GM21576 (cell line): ENCODE data around the gene PANX2.

Experiments
- ATAC-seq: cut with Tn5 transposase; IDR thresholded peaks from one replicate; pipeline ENCODE4 v1.9.1; 2021; ENCODE audit warnings: mild to moderate bottlenecking, moderate library complexity; ENCODE audit not compliant: unreplicated experiment

Gene PANX2

DNA sequence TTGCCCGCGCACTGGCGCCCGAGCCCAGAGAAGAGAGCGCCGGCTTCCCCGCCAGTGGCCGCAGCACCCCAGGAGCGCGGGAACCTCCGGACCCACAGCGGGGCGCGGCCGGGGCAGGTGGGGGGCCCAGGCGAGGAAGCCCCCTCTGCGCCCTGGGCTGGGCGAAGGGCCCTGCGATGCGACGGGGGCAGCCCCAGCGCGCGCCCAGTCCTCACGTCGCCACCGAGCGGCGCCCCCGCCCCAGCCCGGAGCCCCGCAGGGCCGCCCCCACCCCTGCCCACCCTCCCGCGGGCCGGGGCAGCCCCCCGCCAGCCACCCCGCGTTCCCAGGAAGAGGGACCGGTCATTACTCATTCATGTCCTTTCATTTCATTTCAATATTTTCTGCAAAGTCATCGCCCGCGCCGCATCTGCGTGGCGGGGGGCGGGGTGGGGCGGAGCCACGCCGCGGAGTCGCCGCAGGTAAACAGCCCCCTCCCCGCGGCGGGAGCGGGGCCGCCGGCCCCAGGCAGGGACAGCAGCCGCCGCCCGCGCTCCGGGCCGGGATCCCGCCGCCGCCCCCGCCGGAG, 673 bp upstream of the PANX2 start:
- no peak for ATAC-seq

GRCh38 chr22:50171319-50171964, 911 bp downstream of the PANX2 start:
- no peak for ATAC-seq

DNA sequence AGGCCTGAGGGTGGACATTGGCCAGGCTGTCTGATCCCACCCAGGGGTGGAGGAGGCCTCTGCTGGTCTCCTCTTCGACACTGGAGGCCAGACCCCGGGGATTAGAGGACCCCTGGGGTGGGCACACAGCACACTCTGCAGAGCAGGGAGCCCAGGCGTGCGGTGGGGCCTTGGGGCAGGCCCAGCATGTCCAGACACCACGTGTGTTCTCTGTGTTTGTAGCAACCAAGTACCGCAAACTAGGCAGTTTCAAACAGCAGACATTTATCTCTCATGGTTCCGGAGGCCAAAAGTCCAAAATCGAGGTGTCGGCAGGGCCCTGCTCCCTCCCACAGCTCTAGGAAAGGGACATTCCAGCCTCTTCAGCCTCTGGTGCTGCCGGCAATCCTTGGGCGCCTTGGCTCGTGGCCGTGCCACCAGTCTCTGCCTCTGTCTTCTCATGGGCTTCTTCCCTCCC, 1.5 kb downstream of the PANX2 start:
- ATAC-seq, result no peak

GRCh38 chr22:50173311-50173982, 2.9 kb downstream of the PANX2 start:
- no peak for ATAC-seq

DNA sequence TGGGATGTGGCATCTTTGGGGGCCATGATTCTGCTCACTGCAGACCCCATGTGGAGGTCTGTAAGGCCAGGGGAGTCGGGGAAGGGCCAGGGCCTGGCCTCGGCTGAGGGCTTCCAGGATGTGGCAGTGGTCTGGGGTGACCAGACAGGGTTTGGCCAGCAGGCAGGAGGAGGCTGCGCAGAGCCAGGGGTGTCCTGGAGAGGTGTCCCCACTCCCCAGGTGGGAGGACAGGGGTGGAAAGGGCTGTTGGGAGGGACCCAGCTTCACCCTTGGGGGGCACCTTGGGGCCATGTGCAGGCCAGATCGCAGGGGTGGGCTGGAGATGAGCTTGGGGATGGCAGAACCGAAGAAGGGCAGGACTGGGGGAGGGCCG, 3.4 kb downstream of the PANX2 start:
- no peak for ATAC-seq

DNA sequence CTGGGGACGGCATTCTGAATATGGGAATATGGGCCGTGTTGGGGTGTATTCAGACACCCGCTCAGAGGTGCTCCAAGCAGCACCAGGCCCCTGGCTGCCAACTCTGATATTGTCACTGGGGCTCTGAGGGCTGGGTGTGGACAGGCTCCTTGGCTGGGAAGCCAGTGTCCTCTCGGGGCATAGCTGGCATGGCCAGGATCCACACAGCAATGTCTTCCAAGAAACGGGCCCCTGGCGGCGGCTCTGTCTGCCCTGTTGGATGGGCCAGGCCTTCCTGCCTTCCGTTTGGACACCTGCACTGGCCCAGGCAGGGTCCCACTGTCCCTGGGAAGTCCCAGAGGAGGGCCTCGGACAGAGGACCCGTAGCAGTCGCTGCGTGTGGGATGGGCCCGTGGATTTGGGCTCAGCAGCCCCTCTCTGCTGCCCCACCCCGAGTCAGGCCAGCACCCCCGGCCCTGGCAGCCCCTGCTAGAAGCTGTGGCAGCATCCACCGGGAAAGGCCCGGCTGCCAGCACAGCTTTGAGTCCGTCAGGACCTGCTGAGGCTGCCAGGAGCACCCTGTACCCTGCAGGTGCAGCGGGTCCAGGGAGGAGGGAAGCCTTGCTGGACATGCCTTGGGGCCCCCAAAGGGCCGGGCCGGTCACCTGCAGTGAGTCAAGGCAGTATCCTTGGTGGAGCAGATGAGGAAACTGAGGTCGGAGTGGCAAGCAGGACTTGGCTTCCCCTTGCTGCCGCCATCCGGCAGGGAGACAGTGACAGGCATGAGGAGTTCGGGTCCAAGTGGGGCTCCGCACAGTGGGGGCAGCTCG, 4.1 kb downstream of the PANX2 start:
- no peak for ATAC-seq

GRCh38 chr22:50175191-50175461, 4.6 kb downstream of the PANX2 start:
- no peak for ATAC-seq

- no peak for ATAC-seq
These were observed 5.7 kb downstream of the PANX2 start for GRCh38 chr22:50175921-50176849.

- no peak for ATAC-seq
These were observed 6.5 kb downstream of the PANX2 start for GRCh38 chr22:50176850-50177536.

GRCh38 chr22:50177537-50178470, 7.3 kb downstream of the PANX2 start:
- no peak for ATAC-seq

DNA sequence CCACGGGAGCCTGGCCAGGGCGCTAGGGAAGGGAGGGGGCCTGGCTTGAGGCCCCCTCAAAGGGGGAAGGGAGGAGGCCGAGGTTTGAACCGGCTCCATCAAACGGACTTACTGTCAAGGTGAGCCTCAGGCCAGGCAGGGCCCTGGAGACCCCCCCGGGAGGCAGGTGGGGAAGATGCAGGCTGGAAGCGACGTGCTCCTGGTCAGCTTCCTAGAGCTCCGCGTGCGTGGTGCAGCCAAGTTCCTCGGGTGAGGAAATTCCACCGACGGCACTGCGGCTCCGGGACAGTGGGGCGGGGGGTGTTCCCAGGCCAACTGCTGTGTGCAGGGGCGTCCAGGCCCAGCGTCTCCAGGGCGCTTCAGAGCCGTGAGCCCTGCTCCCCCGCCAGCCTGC, 7.9 kb downstream of the PANX2 start:
- ATAC-seq, result no peak

DNA sequence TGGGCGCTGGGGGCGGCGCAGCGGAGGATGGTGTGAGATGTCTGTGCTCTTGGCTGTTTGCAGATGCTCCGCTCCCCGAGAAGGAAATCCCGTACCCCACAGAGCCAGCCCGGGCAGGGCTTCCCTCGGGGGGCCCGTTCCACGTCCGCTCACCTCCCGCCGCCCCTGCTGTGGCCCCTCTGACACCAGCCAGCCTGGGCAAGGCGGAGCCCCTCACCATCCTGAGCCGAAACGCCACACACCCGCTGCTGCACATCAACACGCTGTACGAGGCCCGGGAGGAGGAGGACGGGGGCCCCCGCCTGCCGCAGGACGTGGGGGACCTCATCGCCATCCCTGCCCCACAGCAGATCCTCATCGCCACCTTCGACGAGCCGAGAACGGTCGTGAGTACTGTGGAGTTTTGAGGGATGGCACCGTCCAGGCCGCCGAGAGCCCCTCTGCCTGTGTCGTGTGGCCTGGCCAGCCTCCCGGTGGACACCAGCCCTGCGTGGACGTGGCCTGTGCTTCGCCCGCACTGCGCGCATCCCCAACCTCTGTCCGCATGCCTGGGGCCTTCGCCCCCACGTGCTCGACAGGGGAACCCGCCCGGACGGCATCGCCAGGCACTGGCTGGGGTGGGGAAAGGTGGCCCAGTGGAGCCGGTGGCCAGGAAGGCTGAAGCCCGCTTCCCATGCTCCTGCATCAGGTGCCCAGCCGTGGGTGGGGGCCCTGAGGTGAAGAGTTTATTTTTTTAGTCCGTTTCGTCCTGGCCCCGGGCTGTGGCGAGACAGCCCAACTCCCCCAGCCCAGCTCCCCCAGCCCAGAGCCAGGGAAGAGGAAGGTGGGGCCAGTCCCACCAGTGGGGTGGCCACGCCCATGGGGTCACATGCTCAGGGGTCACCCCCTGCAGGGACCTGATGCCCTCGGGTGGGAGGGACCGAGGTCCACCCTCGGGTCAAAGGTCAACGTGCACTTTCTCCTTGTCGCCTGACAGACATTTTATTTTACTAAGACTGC, 8.6 kb downstream of the PANX2 start:
- no peak for ATAC-seq

DNA sequence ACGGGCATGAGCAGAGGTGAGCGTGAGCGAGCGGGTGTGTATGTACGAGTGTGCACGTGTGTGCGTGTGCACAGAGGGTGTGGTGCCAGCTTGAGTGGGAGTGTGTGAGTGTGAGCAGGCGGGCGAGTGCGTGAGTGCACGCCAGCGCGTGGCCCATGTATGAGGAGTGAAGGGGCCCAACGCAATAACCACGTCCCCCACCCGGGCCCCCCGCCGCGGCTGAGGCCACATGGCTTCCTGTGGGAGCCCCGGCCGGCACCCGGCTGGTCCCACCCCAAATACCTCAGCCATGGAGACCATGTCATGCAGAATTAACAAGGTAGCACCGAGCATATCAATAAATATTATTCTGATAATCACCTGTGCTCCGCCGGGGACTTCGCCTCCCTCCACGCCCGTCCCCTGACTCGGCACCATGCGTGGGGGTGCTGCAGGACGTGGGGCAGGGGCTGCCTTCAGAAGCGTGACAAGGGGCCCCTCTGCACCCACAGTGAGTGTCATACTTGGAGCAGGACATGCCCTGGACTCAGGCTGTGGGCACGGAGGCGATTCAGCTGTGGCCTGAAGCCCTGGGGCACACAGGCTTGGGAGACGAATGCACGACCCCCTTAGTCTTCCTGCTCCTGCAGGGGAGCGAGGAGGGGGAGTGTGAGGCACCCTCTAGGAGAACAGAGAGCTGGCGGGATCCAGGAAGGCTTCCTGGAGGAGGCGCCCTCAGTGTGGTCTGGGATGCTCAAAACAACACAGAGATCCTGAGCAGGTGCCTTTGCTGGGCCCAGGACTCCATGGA, 9.6 kb downstream of the PANX2 start:
- no peak for ATAC-seq

DNA sequence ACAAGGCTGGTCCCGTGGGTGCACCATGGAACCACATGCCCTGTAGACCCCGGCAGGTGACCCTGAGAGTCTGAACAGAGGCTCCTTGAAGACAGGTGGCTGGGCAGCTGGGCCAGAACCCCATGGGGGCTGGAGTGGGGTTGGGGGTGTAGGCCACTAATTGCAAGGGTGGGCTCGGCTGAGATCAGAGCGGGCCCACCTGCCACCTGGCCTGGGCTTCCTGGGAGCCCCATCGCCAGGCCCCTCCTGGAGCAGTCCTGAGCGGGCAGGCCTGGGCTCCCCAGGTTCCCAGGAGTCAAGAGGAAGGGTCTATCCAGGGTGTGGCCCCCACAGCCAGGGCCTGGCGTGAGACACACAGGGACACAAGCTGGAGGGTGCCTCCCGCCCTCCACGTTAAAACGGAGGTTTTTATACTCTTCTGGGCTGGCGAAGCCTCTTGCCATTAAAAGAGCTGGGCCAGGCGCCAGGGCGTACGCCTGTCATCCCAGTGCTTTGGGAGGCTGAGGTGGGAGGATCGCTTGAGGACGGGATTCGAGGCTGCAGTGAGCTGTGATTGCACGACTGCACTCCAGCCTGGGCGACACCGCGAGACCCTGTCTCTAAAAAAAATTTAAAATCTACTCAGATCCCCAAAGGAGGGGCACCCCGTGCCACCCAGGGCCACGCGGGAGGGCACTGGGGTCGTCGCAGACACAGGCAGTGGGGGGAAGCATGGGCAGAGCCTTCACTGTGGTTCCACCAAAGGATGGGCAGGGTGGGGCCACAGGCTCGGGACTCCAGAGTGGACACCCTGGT, 10.4 kb downstream of the PANX2 start:
- no peak for ATAC-seq

- no peak for ATAC-seq
These were observed 11.9 kb downstream of the PANX2 start for GRCh38 chr22:50182176-50183081.
